GM12878 (cell line): Measurements from ENCODE around the gene DDR2. TPM values are rescaled to one million over a fixed set of nuclear protein-coding genes. Genes with fewer than 3 reads are reported as not detected.

Experiments
- ATAC-seq: fragments of 200-7000 bp; cut with Tn5 transposase; 3 replicates; pipeline ENCODE4 v1.9.1; 2020; ENCODE audit warnings: mild to moderate bottlenecking, moderate library complexity
- BruUV-seq: library from RNA; stranded (reverse); fragments of 400-500 nt; replicated peaks from 2 replicates; lab custom pipeline; 2021; lab: Mats Ljungman, UMichigan
- CTCF ChIA-PET: fragments of 300-600 bp; sonication (Branson Sonifier 250); formaldehyde crosslinking; extraction: SDS; loops from one replicate; lab custom pipeline; 2021; ENCODE audit warnings: inconsistent platforms; lab: Yijun Ruan, JAX
- POLR2A ChIA-PET: fragments of 350-600 bp; formaldehyde crosslinking; extraction: SDS; loops from one replicate; lab custom pipeline; 2021; ENCODE audit warnings: inconsistent platforms; lab: Charles Lee
- RAD21 ChIA-PET: fragments of 300-600 bp; sonication (Branson Sonifier 250); formaldehyde crosslinking; loops from one replicate; lab custom pipeline; 2023; ENCODE audit warnings: antibody characterized with exemption; ENCODE audit not compliant: unreplicated experiment; lab: Charles Lee
- SMC1A ChIA-PET: fragments of 300-600 bp; sonication (Branson Sonifier 250); formaldehyde crosslinking; loops from one replicate; lab custom pipeline; 2023; ENCODE audit not compliant: unreplicated experiment, uncharacterized antibody; lab: Charles Lee
- DNase-seq: peaks from one replicate; pipeline ENCODE4 v3.0.0-alpha.2; 2011; ENCODE audit warnings: low read depth, low spot score
- FAIRE-seq: peaks from 3 replicates; lab custom pipeline; 2011; peaks lifted over from hg19 to GRCh38; lab: Jason Lieb, UNC
- H2AFZ ChIP-seq: 2 replicates; pipeline ENCODE4 v1.6.0; 2011; ENCODE audit warnings: low read depth, low read length, control low read depth; ENCODE audit not compliant: control insufficient read depth
- H3K27ac ChIP-seq: 2 replicates; pipeline ENCODE4 v1.5.1; 2011; ENCODE audit warnings: control low read depth; ENCODE audit not compliant: control insufficient read depth, insufficient read depth
- H3K27me3 ChIP-seq, 2 experiments: replicated peaks in 1 of 2; 2 replicates each; pipeline versions ENCODE4 v1.6.0 to v1.6.1; 2011; ENCODE audit warnings: low read length in 1 of 2; ENCODE audit not compliant: control insufficient read depth in 2 of 2, insufficient read depth in 2 of 2
- H3K36me3 ChIP-seq, 2 experiments: 2 replicates each; pipeline ENCODE4 v1.5.1; 2011; ENCODE audit warnings: low read length in 1 of 2; ENCODE audit not compliant: control insufficient read depth in 2 of 2, insufficient read depth in 2 of 2
- H3K4me1 ChIP-seq: 2 replicates; pipeline ENCODE4 v1.6.1; 2011; ENCODE audit warnings: mild to moderate bottlenecking, low read length, moderate library complexity, mixed read lengths; ENCODE audit not compliant: control insufficient read depth, insufficient read depth
- H3K4me2 ChIP-seq: 2 replicates; pipeline ENCODE4 v1.6.0; 2011; ENCODE audit warnings: control low read depth; ENCODE audit not compliant: control insufficient read depth, insufficient read depth
- H3K4me3 ChIP-seq: fragments of 200-600 bp; sonication (generic); 2 replicates; pipeline ENCODE4 v1.5.1; 2016
- H3K79me2 ChIP-seq: 2 replicates; pipeline ENCODE4 v1.6.0; 2011; ENCODE audit warnings: low read length; ENCODE audit not compliant: control insufficient read depth, insufficient read depth
- H3K9ac ChIP-seq: 2 replicates; pipeline ENCODE4 v1.8.0; 2011; ENCODE audit warnings: low read length, control low read depth, mixed read lengths; ENCODE audit not compliant: control insufficient read depth, insufficient read depth
- H3K9me3 ChIP-seq: replicated peaks from 3 replicates; pipeline ENCODE4 v1.5.1; 2011; ENCODE audit warnings: mild to moderate bottlenecking, low read length; ENCODE audit not compliant: control insufficient read depth, insufficient read depth
- H4K20me1 ChIP-seq: 2 replicates; pipeline ENCODE4 v1.6.0; 2011; ENCODE audit not compliant: control insufficient read depth, insufficient read depth
- BCL11A ChIP-seq: IDR thresholded peaks from 2 replicates; pipeline ENCODE4 v1.6.1; 2011; ENCODE audit warnings: low read depth, low read length
- CEBPZ ChIP-seq: fragments of 150-350 bp; IDR thresholded peaks from 2 replicates; pipeline ENCODE4 v1.6.1; 2016; ENCODE audit warnings: low read depth, low read length
- CUX1 ChIP-seq: IDR thresholded peaks from 2 replicates; pipeline ENCODE4 v1.6.1; 2012; ENCODE audit warnings: improper control_type of control experiment, low read depth, low read length; ENCODE audit not compliant: insufficient replicate concordance
- E2F8 ChIP-seq: fragments of 450-650 bp; IDR thresholded peaks from 2 replicates; pipeline ENCODE4 v1.6.1; 2018; ENCODE audit warnings: mild to moderate bottlenecking, low read depth, moderate library complexity; ENCODE audit not compliant: partially characterized antibody
- HDGF ChIP-seq: fragments of 450-650 bp; IDR thresholded peaks from 2 replicates; pipeline ENCODE4 v1.6.1; 2016; ENCODE audit warnings: antibody characterized with exemption
- LARP7 ChIP-seq: fragments of 450-650 bp; IDR thresholded peaks from 2 replicates; pipeline ENCODE4 v1.6.1; 2017; ENCODE audit warnings: mild to moderate bottlenecking
- MLLT1 ChIP-seq: fragments of 450-650 bp; IDR thresholded peaks from 2 replicates; pipeline ENCODE4 v1.6.1; 2016; ENCODE audit warnings: mild to moderate bottlenecking
- POLR2AphosphoS5 ChIP-seq: IDR thresholded peaks from 2 replicates; pipeline ENCODE4 v1.6.1; 2011; ENCODE audit warnings: mild to moderate bottlenecking, low read length, inconsistent platforms
- RCOR1 ChIP-seq: conservative IDR thresholded peaks from 2 replicates; pipeline ENCODE4 v1.6.1; 2012; ENCODE audit warnings: low read depth, low read length, improper control_type of control experiment
- ZNF207 ChIP-seq: fragments of 450-650 bp; IDR thresholded peaks from 2 replicates; pipeline ENCODE4 v1.6.1; 2014; ENCODE audit warnings: antibody characterized with exemption, mild to moderate bottlenecking, borderline replicate concordance
- ZNF622 ChIP-seq: fragments of 450-650 bp; IDR thresholded peaks from 2 replicates; pipeline ENCODE4 v1.6.1; 2017; ENCODE audit warnings: mild to moderate bottlenecking, inconsistent platforms
- WGBS: methylation state at CpG from one replicate; pipeline ENCODE4 v1.1.6; 2016; ENCODE audit warnings: low lambda C conversion rate; ENCODE audit not compliant: insufficient replicate concordance, insufficient coverage; ENCODE audit errors: missing lambda C conversion rate; 5-methylcytosine and 5-hydroxymethylcytosine counted together
- in situ Hi-C: fragments of 300-500 bp; cut with MboI; formaldehyde crosslinking; loops from 9 replicates; pipeline ENCODE4 v1.14.3; 2018; ENCODE audit warnings: mixed read lengths
- intact Hi-C: fragments of 100-400 bp; cut with micrococcal nuclease; formaldehyde crosslinking; loops from one replicate; pipeline ENCODE4 v1.14.2; 2022; ENCODE audit not compliant: unreplicated experiment
- polyA plus RNA-seq, 11 experiments: library from polyadenylated mRNA; depleted of rRNA in 4 of 11; unstranded in 6 of 11; stranded (reverse) in 5 of 11; fragments of >200 nt; fragmentation: Nextera tagmentation in 4 of 11; fragmentation: Illumina TruSeq in 1 of 11; extraction: Ambion mirVana in 4 of 11; extraction: Trizol in 1 of 11; gene quantifications; 1 replicate in 1 of 11; 2 replicates in 10 of 11; pipeline versions ENCODE4 v1.2.1 to v1.2.3, GENCODE V29; 2011 to 2016; ENCODE audit warnings: inconsistent platforms in 2 of 11, missing spikeins in 2 of 11, low read depth in 1 of 11
- total RNA-seq, 4 experiments: library from RNA; depleted of rRNA in 3 of 4; stranded (reverse); fragments of >200 nt in 3 of 4; fragmentation: Illumina TruSeq in 1 of 4; extraction: Trizol in 1 of 4; gene quantifications; 2 replicates each; pipeline versions ENCODE4 v1.2.1 to v1.2.3, GENCODE V29; 2013 to 2021

Gene DDR2
- total and polyA plus RNA-seq, 10 of the 15 experiments (the other 5 are each of a cell fraction or from before 2014, with no cell fraction given) = 1.9 to 8.8 (median 5.5) TPM

GRCh38 chr1:162734047-162734446 is 101.8 kb downstream of the DDR2 start:
- ATAC-seq (no peak), DNase-seq (no peak), FAIRE-seq (no peak)
- POLR2A ChIA-PET = no interaction called here
- H3K79me2 ChIP-seq = no peaks in the 10 kb centered on the region
- no peaks in the 10 kb centered on the region for H3K27me3 ChIP-seq
- no TSS peak for BruUV-seq
- H2AFZ ChIP-seq = no peak overlapping the region
- 50% methylated on average over 2 of the region's 2 CpGs for WGBS
- in situ Hi-C loops = no loop called here
- no peaks in the 10 kb centered on the region for H3K36me3 ChIP-seq
- RAD21 ChIA-PET = interaction anchor here (1.0 kb wide), 1 partner anchor 121 kb away, joined by 4 read pairs; no protein-coding TSS in a partner anchor
- H3K4me3 ChIP-seq = no peak overlapping the region
- H3K4me2 ChIP-seq = no peak overlapping the region
- CTCF ChIA-PET = interaction anchor here (1.2 to 1.7 kb wide), 2 partner anchors 12 to 66 kb away, joined by 3 read pairs; no protein-coding TSS in a partner anchor
- SMC1A ChIA-PET = no interaction called here
- no peak overlapping the region for H3K27ac ChIP-seq
- H3K4me1 ChIP-seq = peaks cover 11% of the 10 kb centered on the region
- intact Hi-C loops = no loop called here
- no peaks in the 10 kb centered on the region for H3K9me3 ChIP-seq
- no peak overlapping the region for H3K9ac ChIP-seq
- H4K20me1 ChIP-seq = no peaks in the 10 kb centered on the region
- TF ChIP-seq BCL11A (no peak), ZNF207 (no peak), HDGF (no peak), ZNF622 (no peak), CEBPZ (no peak), MLLT1 (no peak), E2F8 (no peak), CUX1 (no peak), LARP7 (no peak), POLR2AphosphoS5 (no peak), RCOR1 (no peak)
